K562 (cell line): ENCODE results near the gene SLC4A2. TPM values are rescaled to one million over a fixed set of nuclear protein-coding genes. Genes with fewer than 3 reads are reported as not detected.

Experiments used
- FOSL1 ChIP-seq: fragments of 200-800 bp; sonication (Bioruptor generic); conservative IDR thresholded peaks from 2 replicates; pipeline ENCODE4 v1.6.1; 2016; ENCODE audit warnings: missing genetic modification characterization, missing compliant biosample characterization
- FOXA3 ChIP-seq, 2 experiments: fragments of 450-650 bp in 1 of 2; sonication (generic) in 1 of 2; formaldehyde crosslinking; IDR thresholded peaks in 1 of 2; conservative IDR thresholded peaks in 1 of 2; 2 replicates each; pipeline versions ENCODE4 v1.4.0 to v1.8.0; 2020 to 2022; ENCODE audit warnings: mild to moderate bottlenecking in 2 of 2, missing genetic modification reagents in 1 of 2
- NR2C2 ChIP-seq, 2 experiments: fragments of 200-800 bp in 1 of 2; sonication (Bioruptor generic) in 1 of 2; sonication (generic) in 1 of 2; formaldehyde crosslinking in 1 of 2; IDR thresholded peaks; 2 replicates each; pipeline versions ENCODE4 v1.6.1 to v1.8.0; 2016 to 2022; ENCODE audit warnings: mild to moderate bottlenecking in 1 of 2, missing compliant biosample characterization in 1 of 2, missing genetic modification characterization in 1 of 2, missing genetic modification reagents in 1 of 2
- NRF1 ChIP-seq, 2 experiments: fragments of 450-650 bp; IDR thresholded peaks in 1 of 2; conservative IDR thresholded peaks in 1 of 2; 2 replicates each; pipeline ENCODE4 v1.6.1; 2014; ENCODE audit warnings: mild to moderate bottlenecking in 2 of 2
- RBFOX2 ChIP-seq: fragments of 200-400 bp; formaldehyde crosslinking; IDR thresholded peaks from 2 replicates; pipeline ENCODE4 v1.6.1; 2017; ENCODE audit warnings: low read depth, mild to moderate bottlenecking, low read length, moderate library complexity
- RHOXF2B ChIP-seq: fragments of 250-450 bp; sonication (Bioruptor Pico); conservative IDR thresholded peaks from 2 replicates; pipeline ENCODE4 v1.5.1; 2021
- ZNF124 ChIP-seq: sonication (generic); formaldehyde crosslinking; IDR thresholded peaks from 2 replicates; pipeline ENCODE4 v1.8.1; 2022; ENCODE audit warnings: missing genetic modification reagents
- ZNF133 ChIP-seq: fragments of 250-450 bp; sonication (Bioruptor Pico); IDR thresholded peaks from 2 replicates; pipeline ENCODE4 v1.4.0; 2020; ENCODE audit warnings: mild to moderate bottlenecking
- ZSCAN32 ChIP-seq: fragments of 450-650 bp; formaldehyde crosslinking; IDR thresholded peaks from 2 replicates; pipeline ENCODE4 v1.4.0; 2020; ENCODE audit warnings: mild to moderate bottlenecking, moderate library complexity
- polyA plus RNA-seq, 8 experiments: library from polyadenylated mRNA; depleted of rRNA in 4 of 8; stranded (reverse) in 5 of 8; unstranded in 3 of 8; fragments of >200 nt; fragmentation: Nextera tagmentation in 2 of 8; fragmentation: Illumina TruSeq in 1 of 8; extraction: Ambion mirVana in 2 of 8; extraction: Trizol in 1 of 8; gene quantifications; 2 replicates each; pipeline versions ENCODE4 v1.2.1 to v1.2.3, GENCODE V29; 2011 to 2014; ENCODE audit warnings: inconsistent platforms in 1 of 8, missing spikeins in 1 of 8
- total RNA-seq, 7 experiments: library from RNA; depleted of rRNA in 6 of 7; stranded (reverse); fragments of >200 nt in 6 of 7; fragmentation: Illumina TruSeq in 2 of 7; extraction: Trizol in 2 of 7; gene quantifications; 2 replicates each; pipeline versions ENCODE4 v1.2.1 to v1.2.3, GENCODE V29; 2011 to 2021; ENCODE audit warnings: low replicate concordance in 1 of 7
- TF ChIP-seq, protein P1 (sequence below): sonication (generic); formaldehyde crosslinking; IDR thresholded peaks from 2 replicates; pipeline ENCODE4 v1.8.1; 2023; ENCODE audit warnings: missing genetic modification reagents, mild to moderate bottlenecking, borderline replicate concordance
- TF ChIP-seq, protein P2 (sequence below): sonication (generic); formaldehyde crosslinking; IDR thresholded peaks from 2 replicates; pipeline ENCODE4 v1.8.1; 2023; ENCODE audit warnings: mild to moderate bottlenecking, missing genetic modification reagents
- TF ChIP-seq, protein P3 (sequence below): fragments of 450-650 bp; IDR thresholded peaks from 2 replicates; pipeline ENCODE4 v1.6.1; 2016; ENCODE audit warnings: borderline replicate concordance

The SLC4A2 gene
- total and polyA plus RNA-seq, 9 of the 15 experiments (the other 6 are each of a cell fraction or from before 2014, with no cell fraction given) = 11.4 to 375 (median 130) TPM

DNA sequence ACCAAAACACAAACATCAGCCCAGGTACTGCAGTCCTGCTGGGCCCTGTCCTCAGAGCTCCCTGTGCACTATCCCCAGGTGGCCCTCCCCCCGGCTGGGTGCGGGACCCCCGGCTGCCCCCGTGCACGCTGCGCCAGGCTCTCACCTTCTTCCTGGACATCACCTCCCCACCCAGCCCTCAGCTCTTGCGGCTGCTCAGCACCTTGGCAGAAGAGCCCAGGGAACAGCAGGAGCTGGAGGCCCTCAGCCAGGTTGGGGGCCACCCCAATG lies 49.4 kb upstream of the SLC4A2 start (continued):
- TF ChIP-seq, protein P1, sequence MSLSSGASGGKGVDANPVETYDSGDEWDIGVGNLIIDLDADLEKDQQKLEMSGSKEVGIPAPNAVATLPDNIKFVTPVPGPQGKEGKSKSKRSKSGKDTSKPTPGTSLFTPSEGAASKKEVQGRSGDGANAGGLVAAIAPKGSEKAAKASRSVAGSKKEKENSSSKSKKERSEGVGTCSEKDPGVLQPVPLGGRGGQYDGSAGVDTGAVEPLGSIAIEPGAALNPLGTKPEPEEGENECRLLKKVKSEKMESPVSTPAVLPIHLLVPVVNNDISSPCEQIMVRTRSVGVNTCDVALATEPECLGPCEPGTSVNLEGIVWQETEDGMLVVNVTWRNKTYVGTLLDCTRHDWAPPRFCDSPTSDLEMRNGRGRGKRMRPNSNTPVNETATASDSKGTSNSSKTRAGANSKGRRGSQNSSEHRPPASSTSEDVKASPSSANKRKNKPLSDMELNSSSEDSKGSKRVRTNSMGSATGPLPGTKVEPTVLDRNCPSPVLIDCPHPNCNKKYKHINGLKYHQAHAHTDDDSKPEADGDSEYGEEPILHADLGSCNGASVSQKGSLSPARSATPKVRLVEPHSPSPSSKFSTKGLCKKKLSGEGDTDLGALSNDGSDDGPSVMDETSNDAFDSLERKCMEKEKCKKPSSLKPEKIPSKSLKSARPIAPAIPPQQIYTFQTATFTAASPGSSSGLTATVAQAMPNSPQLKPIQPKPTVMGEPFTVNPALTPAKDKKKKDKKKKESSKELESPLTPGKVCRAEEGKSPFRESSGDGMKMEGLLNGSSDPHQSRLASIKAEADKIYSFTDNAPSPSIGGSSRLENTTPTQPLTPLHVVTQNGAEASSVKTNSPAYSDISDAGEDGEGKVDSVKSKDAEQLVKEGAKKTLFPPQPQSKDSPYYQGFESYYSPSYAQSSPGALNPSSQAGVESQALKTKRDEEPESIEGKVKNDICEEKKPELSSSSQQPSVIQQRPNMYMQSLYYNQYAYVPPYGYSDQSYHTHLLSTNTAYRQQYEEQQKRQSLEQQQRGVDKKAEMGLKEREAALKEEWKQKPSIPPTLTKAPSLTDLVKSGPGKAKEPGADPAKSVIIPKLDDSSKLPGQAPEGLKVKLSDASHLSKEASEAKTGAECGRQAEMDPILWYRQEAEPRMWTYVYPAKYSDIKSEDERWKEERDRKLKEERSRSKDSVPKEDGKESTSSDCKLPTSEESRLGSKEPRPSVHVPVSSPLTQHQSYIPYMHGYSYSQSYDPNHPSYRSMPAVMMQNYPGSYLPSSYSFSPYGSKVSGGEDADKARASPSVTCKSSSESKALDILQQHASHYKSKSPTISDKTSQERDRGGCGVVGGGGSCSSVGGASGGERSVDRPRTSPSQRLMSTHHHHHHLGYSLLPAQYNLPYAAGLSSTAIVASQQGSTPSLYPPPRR (CRISPR knock-in tag) = no peak
- no peak for TF ChIP-seq ZNF133 (CRISPR knock-in tag)
- TF ChIP-seq FOXA3 (CRISPR knock-in tag; conservative IDR thresholded peaks at IDR 0.05 in 1 of 2, IDR thresholded peaks at IDR 0.05 in 1 of 2) = 0 out of 4 replicates have a peak, but pooled peaks of 1 of the 2 experiments have one; percentile 56
- 0 out of 2 replicates have a peak, but pooled peaks have one; percentile 74 for TF ChIP-seq ZNF124
- 0 out of 2 replicates have a peak, but pooled peaks have one; percentile 31 for TF ChIP-seq RHOXF2B (CRISPR knock-in tag)
- TF ChIP-seq NRF1 (conservative IDR thresholded peaks at IDR 0.05 in 1 of 2, IDR thresholded peaks at IDR 0.05 in 1 of 2) = 0 out of 4 replicates have a peak, but pooled peaks have one; percentile 26 to 39
- no peak for TF ChIP-seq FOSL1 (tag)
- TF ChIP-seq, protein P2, sequence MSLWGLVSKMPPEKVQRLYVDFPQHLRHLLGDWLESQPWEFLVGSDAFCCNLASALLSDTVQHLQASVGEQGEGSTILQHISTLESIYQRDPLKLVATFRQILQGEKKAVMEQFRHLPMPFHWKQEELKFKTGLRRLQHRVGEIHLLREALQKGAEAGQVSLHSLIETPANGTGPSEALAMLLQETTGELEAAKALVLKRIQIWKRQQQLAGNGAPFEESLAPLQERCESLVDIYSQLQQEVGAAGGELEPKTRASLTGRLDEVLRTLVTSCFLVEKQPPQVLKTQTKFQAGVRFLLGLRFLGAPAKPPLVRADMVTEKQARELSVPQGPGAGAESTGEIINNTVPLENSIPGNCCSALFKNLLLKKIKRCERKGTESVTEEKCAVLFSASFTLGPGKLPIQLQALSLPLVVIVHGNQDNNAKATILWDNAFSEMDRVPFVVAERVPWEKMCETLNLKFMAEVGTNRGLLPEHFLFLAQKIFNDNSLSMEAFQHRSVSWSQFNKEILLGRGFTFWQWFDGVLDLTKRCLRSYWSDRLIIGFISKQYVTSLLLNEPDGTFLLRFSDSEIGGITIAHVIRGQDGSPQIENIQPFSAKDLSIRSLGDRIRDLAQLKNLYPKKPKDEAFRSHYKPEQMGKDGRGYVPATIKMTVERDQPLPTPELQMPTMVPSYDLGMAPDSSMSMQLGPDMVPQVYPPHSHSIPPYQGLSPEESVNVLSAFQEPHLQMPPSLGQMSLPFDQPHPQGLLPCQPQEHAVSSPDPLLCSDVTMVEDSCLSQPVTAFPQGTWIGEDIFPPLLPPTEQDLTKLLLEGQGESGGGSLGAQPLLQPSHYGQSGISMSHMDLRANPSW = peak; percentile 27; the same call in 1 of the 2 replicates
- peak; percentile 2 for TF ChIP-seq RBFOX2
- no peak for TF ChIP-seq NR2C2 (CRISPR knock-in tag; IDR thresholded peaks at IDR 0.05)
- TF ChIP-seq NR2C2 (tag; IDR thresholded peaks at IDR 0.05) = no peak
- no peak for TF ChIP-seq ZSCAN32 (CRISPR knock-in tag)
- TF ChIP-seq, protein P3, sequence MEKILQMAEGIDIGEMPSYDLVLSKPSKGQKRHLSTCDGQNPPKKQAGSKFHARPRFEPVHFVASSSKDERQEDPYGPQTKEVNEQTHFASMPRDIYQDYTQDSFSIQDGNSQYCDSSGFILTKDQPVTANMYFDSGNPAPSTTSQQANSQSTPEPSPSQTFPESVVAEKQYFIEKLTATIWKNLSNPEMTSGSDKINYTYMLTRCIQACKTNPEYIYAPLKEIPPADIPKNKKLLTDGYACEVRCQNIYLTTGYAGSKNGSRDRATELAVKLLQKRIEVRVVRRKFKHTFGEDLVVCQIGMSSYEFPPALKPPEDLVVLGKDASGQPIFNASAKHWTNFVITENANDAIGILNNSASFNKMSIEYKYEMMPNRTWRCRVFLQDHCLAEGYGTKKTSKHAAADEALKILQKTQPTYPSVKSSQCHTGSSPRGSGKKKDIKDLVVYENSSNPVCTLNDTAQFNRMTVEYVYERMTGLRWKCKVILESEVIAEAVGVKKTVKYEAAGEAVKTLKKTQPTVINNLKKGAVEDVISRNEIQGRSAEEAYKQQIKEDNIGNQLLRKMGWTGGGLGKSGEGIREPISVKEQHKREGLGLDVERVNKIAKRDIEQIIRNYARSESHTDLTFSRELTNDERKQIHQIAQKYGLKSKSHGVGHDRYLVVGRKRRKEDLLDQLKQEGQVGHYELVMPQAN = no peak
